ENCODE results near the gene PMPCA. TPM values are rescaled to one million over a fixed set of nuclear protein-coding genes. Genes with fewer than 3 reads are reported as not detected.

The PMPCA gene
- total and polyA plus RNA-seq, 2 donors (not counting 3 experiments of a cell fraction or from before 2014, with no cell fraction given) = 69.0 to 75.3 TPM

DNA sequence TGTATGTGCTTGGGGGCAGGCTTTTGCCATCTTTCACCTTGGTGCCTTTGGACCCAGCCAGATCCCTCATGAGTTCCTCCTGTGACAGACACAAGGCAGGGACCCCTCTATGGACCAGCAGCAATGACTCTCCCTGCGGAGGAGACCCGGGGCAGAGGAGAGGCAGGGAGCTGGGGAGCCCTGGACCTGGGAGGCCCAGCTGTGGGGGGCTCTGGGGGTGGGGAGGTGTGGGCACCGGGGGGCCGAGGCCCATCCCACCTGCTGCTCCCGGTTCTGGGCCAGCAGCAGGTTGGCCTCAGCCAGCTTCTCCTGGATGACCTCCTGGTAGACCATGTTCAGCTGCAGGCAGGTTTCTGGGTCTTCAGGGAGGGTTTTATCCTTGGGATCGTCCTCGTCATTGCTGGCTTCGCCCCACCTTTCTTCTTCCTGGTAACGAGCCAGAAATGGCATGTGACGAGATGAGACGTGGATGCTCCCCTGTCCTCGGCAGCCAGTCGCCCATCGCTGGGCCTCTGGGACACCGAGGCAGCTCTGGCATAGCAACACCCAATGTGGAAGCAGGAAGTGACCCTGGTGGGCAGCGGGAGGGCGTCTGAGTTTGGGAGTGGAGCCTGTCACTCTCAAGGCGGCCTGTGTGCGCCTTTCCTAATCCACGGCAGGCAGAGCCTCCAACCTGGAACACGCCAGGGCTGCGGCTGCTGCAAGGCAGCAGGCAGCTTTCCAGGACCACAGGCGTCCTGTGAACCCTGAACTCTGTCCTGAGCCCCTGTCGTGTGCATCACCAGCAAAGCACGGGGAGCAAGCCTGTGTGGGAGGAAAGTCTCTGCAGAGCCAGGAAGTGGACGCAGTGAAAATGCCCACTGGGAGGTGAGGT lies 14.9 kb upstream of the PMPCA start:
- peaks cover 7 to 61% of the 10 kb centered on the region in 2 experiments for H3K36me3 ChIP-seq (ENCODE audit: control insufficient read depth in 2 of 2, extremely low read depth in 1 of 2, insufficient read depth in 2 of 2, low read length in 2 of 2)
- no peaks in the 10 kb centered on the region for H3K27me3 ChIP-seq (ENCODE audit: control insufficient read depth in 2 of 2, insufficient read depth in 2 of 2, low read length in 2 of 2)
- dilution Hi-C loops (cut with MboI; ENCODE audit: extremely low pct_ligation_motif_present, low sequenced_read_pairs) = no loop called here
- no peak overlapping the region for H3K4me3 ChIP-seq (replicated peaks in 1 of 3; ENCODE audit: insufficient read depth in 1 of 3, low read depth in 1 of 3, low read length in 3 of 3)
- no peak overlapping the region for H3K9ac ChIP-seq (replicated peaks; ENCODE audit: extremely low read depth, insufficient read depth, low read length)
- BruUV-seq (replicated peaks) = no TSS peak
- ChIA-PET CTCF (interaction anchor here (1.0 to 1.7 kb wide), 2 partner anchors 29 to 83 kb away, joined by 3 to 9 read pairs; no protein-coding TSS in a partner anchor), POLR2A (no interaction called here)
- H4K20me1 ChIP-seq (replicated peaks; ENCODE audit: control insufficient read depth, extremely low read depth, insufficient read depth, low read length) = no peaks in the 10 kb centered on the region
- H3K27ac ChIP-seq (ENCODE audit: insufficient read depth, low read depth, low read length) = no peak overlapping the region
- intact Hi-C loops (cut with micrococcal nuclease) = no loop called here
- H3K4me1 ChIP-seq (ENCODE audit: control insufficient read depth, extremely low read depth, insufficient read depth, low read length) = peaks cover 10% of the 10 kb centered on the region
- DNase-seq (ENCODE audit: low read depth, low spot score) = no peak
- no peaks in the 10 kb centered on the region for H3K9me1 ChIP-seq (replicated peaks; ENCODE audit: control insufficient read depth, extremely low read depth, insufficient read depth, low read length)
- TF ChIP-seq MYC (IDR thresholded peaks at IDR 0.05; ENCODE audit: low read depth, low read length) (no peak), POLR2AphosphoS5 (IDR thresholded peaks at IDR 0.05; ENCODE audit: insufficient read depth, low read depth, low read length) (no peak), POLR2A (IDR thresholded peaks at IDR 0.05; ENCODE audit: low read depth, low read length) (no peak), EZH2 (IDR thresholded peaks at IDR 0.05; ENCODE audit: borderline replicate concordance, low read depth, low read length, severe bottlenecking) (no peak), GATA2 (IDR thresholded peaks at IDR 0.05; ENCODE audit: insufficient read depth, insufficient read length, low read depth, low read length) (no peak), FOS (IDR thresholded peaks at IDR 0.05; ENCODE audit: borderline replicate concordance, insufficient read depth, low read length) (no peak), JUN (IDR thresholded peaks at IDR 0.05; ENCODE audit: borderline replicate concordance, insufficient read depth, insufficient read length, low read depth) (no peak)
- TF ChIP-seq, protein P1, sequence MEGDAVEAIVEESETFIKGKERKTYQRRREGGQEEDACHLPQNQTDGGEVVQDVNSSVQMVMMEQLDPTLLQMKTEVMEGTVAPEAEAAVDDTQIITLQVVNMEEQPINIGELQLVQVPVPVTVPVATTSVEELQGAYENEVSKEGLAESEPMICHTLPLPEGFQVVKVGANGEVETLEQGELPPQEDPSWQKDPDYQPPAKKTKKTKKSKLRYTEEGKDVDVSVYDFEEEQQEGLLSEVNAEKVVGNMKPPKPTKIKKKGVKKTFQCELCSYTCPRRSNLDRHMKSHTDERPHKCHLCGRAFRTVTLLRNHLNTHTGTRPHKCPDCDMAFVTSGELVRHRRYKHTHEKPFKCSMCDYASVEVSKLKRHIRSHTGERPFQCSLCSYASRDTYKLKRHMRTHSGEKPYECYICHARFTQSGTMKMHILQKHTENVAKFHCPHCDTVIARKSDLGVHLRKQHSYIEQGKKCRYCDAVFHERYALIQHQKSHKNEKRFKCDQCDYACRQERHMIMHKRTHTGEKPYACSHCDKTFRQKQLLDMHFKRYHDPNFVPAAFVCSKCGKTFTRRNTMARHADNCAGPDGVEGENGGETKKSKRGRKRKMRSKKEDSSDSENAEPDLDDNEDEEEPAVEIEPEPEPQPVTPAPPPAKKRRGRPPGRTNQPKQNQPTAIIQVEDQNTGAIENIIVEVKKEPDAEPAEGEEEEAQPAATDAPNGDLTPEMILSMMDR (IDR thresholded peaks at IDR 0.05; ENCODE audit: extremely low read depth in 1 of 2, insufficient read depth in 1 of 2, low read depth in 1 of 2, low read length in 2 of 2) = no peak
- TF ChIP-seq, protein P2, sequence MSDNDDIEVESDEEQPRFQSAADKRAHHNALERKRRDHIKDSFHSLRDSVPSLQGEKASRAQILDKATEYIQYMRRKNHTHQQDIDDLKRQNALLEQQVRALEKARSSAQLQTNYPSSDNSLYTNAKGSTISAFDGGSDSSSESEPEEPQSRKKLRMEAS (IDR thresholded peaks at IDR 0.05; ENCODE audit: insufficient read depth, insufficient read length) = no peak
- H3K4me2 ChIP-seq (ENCODE audit: insufficient read depth, low read length) = no peak overlapping the region
- H2AFZ ChIP-seq (ENCODE audit: low read depth, low read length) = no peak overlapping the region
- no peaks in the 10 kb centered on the region for H3K9me3 ChIP-seq (replicated peaks; ENCODE audit: control insufficient read depth, insufficient read depth, low read length)
- peaks cover 22% of the 10 kb centered on the region for H3K79me2 ChIP-seq (ENCODE audit: control insufficient read depth, insufficient read depth, low read length)
- FAIRE-seq = no peak

Data from endothelial cell of umbilical vein (primary cell).